ENCODE data around the gene RNPEPL1.
"Not testable (repeated sequence)": the region's sequence is repeated elsewhere in the genome, so short reads cannot be mapped to it uniquely, and the experiment has no call there.

Gene RNPEPL1

DNA sequence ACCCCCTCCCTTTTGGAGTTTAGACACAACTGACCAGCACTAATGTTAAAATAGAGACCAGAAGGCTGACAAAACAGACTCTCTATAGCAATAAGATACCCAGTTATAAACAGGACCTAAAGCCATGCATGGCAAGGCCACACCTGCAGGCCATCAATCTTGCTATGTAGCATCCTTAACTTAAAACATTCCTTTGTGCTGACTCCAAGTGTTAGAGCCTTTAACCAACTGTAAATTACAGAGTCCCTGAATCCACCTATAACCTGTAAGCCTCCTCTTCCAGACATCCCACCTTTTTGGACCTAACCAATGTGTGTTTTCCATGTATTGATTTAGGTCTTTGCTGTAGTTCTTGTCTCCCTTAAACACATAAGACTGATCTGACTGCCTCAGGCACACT lies 28.4 kb upstream of the RNPEPL1 start:
- DNase-seq: no peak

DNA sequence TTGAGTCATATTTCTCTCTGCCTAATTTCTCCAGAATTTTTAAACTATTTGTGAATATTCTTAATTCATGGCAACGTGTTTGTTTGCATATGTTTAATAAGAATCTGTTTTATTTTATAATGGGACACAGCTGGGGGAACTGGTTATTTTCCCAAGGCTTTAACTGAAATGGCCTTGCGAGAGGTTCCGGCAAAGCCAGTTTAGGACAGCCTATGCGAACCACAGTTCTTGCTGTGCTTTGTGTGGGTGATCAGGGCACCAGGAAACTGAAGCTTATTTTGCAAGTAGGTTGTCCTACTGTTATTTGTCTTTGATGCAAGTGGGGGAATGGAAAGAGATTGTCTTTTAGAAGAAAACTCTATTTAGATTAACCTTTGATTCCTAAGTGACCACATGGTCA lies 17.0 kb upstream of the RNPEPL1 start:
- DNase-seq: no peak

DNA sequence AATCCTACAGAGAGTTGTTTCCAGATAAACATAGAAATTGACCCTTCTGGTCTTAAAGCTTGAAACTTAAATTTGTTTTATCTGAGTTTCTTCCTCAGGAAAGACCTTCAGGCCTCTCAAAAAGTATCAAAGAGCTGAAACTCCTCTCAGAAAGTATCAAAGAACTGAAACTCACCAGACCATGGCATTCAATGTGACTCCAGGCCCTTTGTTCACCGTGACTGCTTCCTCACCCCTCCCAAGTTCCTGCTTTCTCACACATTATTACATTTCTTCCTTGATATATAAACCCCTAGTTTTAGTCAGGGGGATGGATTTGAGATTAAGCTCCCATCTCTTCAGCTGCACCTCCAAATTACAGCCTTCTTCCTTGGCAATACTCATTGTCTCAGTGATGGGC lies 16.5 kb upstream of the RNPEPL1 start:
- no peak for DNase-seq

DNA sequence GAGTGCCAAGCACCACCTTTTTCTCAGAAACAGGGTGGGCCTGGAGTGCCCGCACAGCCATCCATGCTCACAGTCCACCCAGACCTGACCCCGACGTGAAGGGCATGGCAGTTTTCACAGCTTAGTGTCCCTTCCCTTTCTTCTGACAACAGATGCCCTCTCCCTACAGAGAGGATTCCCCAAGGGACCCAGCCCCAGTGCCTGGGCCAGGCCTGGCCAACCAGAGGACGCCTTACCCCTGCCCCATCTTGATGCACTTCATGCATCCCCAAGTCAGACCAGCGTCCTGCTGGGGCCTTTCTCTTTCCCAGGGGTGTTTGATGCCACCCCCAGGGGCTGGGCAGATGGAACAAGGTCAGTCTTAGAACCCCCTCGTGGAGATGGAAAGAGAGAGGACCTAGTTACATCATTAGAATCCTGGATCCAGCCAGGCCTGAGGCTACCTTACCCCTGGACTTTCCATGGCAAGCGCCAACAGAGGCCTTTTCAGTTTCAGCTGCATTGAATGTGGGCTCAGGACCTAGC lies 14.3 kb upstream of the RNPEPL1 start:
- no peak for DNase-seq

DNA sequence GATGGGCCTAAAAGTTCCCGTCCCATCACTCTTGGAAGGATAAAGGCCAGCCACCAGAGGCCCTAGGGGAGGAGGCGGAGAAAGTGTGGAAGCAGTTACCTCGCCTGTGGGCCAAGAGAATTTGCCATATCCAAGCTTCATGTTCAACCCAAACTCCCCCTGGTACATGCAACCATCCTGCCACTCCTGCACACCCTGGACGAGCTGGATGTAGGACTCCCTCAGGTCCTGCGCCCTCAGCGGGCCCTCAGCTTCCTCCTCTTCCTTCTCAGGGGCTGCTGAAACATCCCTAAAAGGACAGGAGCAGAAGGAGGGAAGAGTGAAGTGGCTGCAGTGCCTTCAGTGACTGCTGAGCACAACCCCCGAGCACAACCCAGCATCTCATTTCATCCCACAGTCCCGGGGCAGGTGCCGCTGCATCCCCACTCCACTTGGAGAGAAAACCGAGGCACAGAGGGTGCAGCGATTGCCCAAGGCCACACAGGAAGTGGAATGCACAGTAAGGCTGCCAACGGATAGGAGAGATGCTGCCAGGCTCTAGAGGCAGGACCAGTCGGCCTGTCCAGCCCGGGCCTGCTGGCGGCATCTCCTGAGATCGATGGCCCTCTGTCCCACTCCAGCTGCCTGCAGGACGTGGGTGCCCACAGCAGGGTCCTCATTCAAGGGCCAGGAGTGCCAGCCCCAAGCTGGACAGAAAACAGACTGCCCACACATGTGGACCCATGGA lies 13.4 kb upstream of the RNPEPL1 start:
- no peak for DNase-seq

DNA sequence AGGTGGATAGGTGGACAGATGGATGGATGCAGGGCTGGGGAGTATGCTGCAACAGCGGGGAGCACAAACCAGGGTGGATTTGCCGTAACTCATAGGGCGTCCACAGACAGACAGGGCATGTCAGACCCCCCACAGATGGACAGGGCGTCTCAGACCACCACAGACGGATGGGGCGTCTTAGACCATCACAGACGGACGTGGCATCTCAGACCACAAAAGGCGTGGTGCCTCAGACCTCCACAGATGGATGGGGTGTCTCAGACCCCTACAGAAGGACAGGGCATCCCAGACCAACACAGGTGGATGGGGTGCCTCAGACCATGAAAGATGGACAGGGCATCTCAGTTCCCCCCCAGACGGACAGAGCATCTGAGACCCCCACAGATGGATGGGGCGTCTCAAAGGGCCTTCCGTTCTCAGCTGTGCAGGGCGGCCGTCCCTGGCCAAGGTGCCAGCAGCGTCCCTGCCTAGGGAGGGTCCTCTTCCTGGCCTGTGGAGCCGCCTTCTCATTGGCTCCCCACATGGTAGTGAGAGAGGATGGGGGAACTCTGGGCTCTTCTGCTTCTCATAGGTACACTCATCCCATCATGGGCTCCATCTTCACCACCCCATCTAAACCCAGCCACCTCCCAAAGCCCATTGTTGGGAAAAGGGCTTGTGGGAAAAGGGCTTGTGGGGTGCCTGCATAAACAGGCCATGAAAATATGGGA lies 12.6 kb upstream of the RNPEPL1 start:
- DNase-seq: no peak

DNA sequence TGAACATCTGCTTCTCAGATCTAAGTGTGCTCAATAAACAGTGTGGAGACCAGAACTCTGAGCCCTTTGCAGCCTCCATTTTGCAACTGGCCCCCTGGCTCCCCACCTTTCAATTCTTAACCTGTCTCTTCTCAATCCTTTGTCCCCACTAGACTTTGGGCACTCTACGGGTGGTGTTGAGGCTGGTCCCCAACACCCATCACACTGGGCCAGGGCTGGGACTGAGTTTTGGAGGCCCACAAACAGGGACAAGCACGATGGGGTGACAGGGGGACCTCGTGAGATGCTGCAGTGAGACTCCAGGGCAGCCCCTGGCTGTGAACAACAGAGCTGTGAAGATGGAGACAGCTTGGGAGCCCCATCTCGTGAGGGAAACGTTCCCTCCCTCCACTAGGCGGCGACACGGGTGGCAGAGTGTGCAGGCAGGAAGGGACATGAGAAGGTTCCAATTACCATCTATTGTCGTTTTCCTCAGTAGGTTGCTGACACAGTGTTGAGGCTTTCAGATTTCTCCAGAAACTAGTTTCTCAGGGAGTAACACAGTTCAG lies 11.7 kb upstream of the RNPEPL1 start:
- DNase-seq: peak; percentile 66

DNA sequence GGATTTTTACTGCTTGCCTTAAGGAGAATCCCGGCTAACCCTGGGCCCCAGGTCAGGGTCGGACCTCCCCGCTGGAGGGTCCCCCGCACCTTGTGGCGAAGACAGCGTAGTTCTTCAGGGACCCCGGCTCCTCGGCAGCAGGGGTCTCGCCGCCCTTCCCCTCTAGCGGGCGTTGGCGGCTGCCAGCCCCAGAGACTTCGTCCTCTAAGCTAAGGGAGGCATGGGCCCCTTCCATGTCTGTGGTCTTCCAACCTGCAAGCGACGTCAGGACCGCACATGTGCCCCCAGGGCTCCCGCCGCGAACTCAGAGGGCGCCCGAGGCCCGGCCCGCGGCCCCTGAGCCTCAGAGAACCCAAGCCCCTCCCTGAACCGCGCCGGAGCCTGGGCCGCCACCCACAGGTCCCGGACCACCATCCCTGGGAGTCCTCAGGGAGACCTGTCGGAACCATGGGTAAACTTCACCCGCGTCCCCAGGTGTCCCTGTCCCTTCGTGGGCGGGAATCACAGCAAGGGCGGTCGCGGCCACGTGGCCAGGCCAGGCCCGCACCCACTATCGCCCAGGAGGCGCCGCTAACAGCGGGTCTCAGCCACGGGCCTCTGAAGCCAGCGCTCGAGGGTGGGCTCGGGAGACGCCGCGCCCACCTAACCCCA lies 11.1 kb upstream of the RNPEPL1 start:
- DNase-seq: no peak

DNA sequence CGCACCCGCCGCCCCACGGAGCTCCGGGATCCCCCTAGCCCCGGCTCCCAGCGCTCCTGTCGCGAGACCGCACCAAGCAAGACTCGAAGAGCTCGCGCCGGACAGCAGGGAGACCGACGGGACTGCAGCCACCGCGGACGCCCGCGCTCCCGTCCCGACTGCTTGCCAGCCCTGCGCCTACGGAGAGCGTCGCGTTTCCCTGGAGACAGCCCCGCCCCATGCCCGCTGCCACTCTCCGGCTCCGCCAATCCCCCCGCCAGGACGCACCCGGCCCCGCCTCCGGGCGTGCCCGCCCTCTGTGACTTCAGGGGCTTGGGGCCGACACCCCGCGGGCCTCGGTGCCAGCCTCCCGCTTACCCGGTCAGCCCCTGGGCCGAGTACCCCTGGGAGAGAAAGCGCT lies 10.5 kb upstream of the RNPEPL1 start, which contains the start of gene ANKMY1:
Gene ANKMY1 (minus strand): TSS at position 181 of the 400 bp plus-strand sequence. CDS start 653 bp downstream, outside the sequence.
- DNase-seq: peak; percentile 50

DNA sequence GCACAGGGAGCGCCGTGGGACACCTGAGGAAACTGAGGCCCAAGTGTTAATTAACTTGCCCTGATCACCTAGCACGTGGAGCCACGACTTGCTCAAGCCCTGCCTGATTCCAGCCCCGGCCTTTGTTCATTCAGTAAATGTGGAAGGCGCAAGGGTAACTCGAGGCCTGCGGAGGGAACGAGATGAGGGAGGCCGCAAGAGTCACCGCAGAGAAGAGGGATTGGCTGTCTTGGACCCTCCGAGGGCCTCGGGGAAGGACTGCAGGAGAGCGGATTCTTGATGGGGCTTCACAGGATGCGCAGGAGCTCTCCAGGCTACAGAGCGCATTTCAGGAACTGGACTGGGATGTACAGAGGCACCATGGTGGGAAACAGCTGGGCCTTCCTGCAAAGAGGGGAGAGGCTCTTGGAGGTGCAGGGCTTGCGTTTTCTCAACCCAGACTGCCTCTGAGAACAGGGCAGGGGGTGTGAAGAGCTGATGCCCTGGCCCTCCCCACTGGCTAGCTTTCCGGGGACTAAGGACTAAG lies 10.0 kb upstream of the RNPEPL1 start:
- no peak for DNase-seq

DNA sequence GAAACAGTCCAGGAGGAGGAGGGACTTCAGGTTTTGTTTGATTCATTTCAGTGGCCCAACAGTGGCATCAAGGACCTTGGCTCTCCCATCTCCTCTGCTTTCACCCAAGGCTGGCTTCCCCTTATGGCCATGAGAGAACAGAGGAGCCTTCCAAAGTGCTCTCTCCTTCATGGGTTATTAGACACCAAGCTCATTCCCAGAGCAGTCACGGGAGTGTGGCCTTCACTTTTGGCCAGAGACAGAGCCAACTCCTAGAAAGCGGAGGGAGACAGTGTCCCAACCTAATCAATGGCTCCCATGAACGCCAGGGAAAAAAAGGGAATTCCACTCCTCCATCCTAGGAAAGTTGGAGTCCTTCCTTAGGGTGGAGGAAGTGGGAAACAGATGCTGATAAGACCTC lies 9.0 kb upstream of the RNPEPL1 start:
- no peak for DNase-seq

DNA sequence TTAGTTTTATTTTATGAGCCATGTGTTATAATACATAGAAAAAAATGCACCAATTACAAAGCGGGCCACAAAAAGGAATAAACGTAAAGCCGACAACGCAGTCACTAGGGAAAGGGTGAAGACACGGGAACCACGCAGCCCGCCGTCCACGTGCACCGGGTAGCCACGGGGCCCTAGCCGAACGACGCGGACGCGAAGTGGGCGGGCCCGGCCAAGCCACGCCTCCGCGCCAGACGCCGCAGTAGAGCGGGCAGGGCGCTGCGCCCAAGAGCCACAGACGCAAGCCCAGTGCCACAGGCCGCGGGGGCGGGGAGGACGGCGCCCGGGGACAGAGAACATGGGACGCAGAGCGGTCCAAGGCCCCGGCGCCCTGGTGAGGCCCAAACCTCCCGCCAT lies 8.2 kb upstream of the RNPEPL1 start, which contains the start of gene DUSP28:
Gene DUSP28 (plus strand): TSS at position 274 of the 396 bp plus-strand sequence. CDS start 328 bp downstream, outside the sequence.
- DNase-seq: peak; percentile 88

DNA sequence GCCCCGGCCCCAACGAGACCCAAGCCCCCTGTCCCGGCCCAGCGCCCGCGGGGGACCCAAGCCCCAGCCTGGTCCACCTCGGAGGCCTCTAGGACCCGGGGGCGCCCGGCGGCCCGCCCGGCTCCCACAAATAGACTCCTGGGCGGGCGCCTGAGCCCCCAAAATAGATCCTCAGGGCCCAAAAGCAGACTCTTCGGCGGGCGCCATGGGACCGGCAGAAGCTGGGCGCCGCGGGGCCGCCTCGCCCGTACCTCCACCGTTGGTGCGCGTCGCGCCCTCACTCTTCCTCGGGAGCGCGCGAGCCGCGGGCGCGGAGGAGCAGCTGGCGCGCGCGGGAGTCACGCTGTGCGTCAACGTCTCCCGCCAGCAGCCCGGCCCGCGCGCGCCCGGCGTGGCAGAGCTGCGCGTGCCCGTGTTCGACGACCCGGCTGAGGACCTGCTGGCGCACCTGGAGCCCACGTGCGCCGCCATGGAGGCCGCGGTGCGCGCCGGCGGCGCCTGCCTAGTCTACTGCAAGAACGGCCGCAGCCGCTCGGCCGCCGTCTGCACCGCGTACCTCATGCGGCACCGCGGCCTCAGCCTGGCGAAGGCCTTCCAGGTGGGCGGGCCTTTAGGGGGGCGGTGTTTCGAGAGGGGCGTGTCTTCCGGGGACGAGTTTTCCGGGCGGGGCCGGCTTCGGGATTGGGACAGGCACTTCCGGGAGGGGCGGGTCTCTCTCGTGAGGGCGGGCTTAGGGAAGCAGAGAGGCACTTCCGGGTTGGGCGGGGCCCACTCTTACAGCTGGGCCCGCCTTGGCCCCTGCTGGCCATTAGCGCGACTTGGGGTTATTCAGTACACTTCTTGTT lies 7.6 kb upstream of the RNPEPL1 start:
- DNase-seq: peak; percentile 98

DNA sequence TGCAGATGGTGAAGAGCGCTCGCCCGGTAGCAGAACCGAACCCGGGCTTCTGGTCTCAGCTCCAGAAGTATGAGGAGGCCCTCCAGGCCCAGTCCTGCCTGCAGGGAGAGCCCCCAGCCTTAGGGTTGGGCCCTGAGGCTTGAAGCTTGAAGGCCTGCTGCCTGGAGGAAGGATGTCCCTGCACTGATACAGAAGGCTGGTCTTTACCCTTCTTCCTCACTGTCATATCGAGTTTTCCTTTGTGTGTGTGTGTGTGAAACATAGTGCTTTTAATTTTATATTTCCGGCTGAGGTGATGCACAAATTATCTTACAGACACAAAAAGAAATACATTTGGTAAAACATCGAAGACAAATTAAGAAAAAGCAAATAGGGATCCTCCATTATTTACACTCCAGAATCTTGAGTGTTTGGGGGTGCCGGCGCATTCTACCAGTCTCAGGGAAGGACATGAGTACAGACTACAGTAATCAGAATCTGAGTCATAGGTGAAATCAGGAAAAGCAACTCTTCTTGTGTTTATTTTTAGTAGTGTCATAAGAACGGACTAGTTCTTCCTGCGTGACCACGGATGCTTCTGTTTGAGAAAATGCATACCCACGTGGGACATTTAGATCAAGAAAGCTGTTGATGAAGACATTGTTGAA lies 6.8 kb upstream of the RNPEPL1 start:
- no peak for DNase-seq

DNA sequence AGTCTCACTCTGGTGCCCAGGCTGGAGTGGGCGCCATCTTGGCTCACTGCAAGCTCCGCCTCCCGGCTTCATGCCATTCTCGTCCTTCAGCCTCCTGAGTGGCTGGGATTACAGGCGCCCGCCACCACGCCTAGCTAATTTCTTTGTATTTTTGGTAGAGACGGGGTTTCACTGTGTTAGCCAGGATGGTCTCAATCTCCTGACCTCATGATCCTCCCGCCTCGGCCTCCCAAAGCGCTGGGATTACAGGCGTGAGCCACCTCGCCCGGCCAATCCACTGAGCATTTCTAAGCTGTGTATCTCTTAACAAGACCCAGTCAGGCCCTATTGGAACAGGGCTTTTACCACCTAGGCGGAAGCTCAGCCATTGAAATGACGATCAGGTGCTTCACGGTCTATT lies 5.1 kb upstream of the RNPEPL1 start:
- not testable (repeated sequence) for DNase-seq

DNA sequence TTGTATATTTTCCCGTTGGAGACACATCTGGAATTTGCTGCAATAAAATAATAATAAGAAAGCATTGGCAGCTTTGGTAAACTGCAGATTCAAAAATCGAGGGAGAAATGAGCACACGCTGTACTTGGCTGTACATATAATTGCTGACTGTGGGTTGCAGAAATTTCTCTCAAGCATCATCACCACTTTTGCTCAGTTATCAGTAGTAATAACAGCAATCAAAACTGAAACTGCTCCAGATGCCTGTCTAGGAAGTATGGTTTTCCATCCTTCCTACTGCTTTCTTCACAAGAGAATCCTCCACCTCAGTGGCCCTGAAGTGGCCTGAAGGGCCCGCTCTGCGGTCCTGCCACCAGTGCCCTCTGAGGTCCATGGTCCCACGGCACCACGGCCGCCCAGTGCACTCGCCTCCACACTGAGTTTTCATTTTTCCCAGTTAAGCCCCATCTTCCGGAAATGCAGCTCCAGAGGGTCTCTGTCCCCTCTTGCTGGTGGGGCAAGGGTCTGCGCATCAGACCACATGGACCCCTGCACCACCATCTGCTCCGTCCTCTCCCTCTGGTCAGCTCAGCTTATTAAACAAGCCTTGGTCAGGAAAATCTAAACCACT lies 4.2 kb upstream of the RNPEPL1 start:
- no peak for DNase-seq

DNA sequence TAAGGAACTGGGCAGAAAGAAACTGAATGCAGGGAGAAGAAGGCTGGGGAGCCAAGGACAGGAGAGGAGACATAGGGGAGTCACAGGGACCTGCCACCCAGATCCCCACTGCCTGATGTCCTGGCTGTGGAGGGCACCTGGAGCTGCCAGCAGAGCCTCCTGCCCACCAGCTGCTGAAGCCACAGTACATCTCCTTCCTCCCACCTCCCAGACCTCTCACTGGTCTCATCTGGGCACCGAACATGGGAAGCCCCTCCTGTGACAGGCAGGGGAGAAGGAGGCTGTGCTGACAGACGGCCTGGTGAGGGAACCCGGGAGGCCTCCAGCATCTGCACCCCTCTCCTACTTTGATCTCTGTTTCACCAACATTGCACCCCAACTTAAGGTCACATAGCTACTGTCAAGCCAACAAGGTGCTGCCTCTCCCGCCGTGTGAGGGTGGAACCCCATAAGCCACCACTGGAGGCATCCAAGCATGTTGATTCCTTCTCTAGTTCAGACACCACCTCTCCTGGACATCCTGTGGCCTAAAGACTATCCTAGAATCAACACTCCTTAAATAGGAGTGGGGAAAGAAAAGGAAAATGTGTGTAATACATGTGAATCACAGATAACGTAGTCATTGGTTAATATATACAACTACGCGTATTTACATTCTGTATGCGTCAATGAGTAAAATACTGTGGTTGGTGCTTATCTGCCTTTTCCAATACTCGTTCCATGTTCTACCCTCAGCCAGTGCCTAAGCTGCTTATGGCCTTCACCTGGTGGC lies 3.5 kb upstream of the RNPEPL1 start:
- DNase-seq: no peak

DNA sequence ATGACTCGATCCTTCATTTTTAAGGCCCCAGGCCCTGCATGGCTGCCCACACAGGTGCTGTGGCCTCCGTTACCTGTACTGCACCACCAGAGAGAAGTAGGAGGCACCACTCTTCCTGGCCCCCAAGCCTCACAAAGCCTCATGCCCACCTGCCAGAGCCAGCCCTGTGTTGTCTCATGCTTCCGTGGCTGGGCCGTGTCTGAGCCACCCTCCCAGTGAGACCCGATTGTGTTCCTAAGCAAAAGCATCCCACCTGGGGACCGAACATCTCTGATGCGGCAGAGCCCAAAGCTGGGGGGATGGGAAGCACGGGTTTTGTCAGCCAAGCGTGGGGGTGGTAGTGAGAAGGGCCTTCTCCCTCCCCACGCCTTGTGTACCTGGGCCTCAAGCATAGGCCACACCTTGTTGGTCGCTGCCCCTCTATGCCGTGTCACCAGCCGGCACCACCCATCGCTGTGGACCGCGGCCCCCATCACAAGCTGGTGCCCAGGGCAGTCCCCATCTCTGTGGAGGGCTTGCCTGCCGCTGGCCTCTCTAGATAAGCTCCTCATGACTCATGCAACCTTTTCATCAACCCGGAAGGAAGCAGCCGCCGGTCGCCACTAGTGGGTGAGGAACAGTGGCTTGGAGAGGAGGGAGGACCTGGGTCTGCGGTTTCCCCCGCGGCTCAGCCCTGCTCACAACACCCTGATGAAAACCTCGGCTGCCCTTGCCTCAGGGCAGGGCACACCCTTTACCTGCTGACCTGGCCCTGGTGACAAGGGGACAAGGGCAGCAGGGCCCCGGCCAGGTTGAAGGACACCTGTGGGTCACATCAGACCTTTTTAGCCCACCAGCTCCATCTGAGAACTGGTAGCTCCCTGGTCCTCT lies 2.7 kb upstream of the RNPEPL1 start:
- DNase-seq: peak; percentile 93

Data from stimulated activated naive CD4-positive, alpha-beta T cell treated with Interleukin-2 at 50 U/mL for 16 hours (primary cell).